Measurements from ENCODE around the gene PLEKHH1. TPM values are rescaled to one million over a fixed set of nuclear protein-coding genes. Genes with fewer than 3 reads are reported as not detected.

The PLEKHH1 gene
- total RNA-seq, 1 experiment from 2014 or later = 27.6 TPM

DNA sequence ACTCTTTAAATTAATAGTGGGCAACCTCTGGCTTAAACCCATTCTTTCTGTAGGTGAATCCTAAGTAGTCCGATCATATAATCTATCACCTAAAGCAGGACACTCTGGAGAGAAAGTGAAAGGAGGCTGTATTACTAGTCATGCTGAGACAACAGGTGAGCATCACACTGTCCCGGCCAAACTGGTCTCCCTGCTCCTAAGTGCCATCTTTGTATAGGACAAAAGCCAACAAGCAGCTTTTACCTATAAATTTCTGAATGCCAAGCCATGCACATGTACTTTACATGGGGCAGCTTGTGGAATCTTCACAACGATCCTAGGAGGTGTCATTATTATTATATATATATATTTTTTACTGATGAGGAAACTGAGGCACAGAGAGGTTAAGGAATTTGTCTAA, 18.0 kb downstream of the PLEKHH1 start:
- intact Hi-C loops (cut with micrococcal nuclease) = no loop called here
- no peaks in the 10 kb centered on the region for H3K36me3 ChIP-seq (ENCODE audit: control insufficient read depth in 1 of 2, insufficient read depth in 2 of 2, low read length in 2 of 2)
- H3K9me3 ChIP-seq (ENCODE audit: control insufficient read depth in 1 of 2, insufficient read depth in 1 of 2, low read depth in 1 of 2, low read length in 2 of 2) = no peaks in the 10 kb centered on the region
- no peaks in the 10 kb centered on the region for H3K27me3 ChIP-seq (ENCODE audit: insufficient read depth, low read length)
- POLR2A ChIA-PET = no interaction called here
- TF ChIP-seq CTCF (IDR thresholded peaks at IDR 0.05 in 2 of 3, conservative IDR thresholded peaks at IDR 0.05 in 1 of 3; ENCODE audit: borderline replicate concordance in 1 of 3, insufficient read depth in 1 of 3, low read depth in 2 of 3, low read length in 2 of 3) = no peak
- TF ChIP-seq SIN3A (IDR thresholded peaks at IDR 0.05; ENCODE audit: low read depth) = no peak
- TF ChIP-seq ZFX (IDR thresholded peaks at IDR 0.05) = no peak
- no peak overlapping the region for H3K4me3 ChIP-seq (replicated peaks in 1 of 2; ENCODE audit: low read depth in 1 of 2, low read length in 2 of 2)
- no peak overlapping the region for H2AFZ ChIP-seq (ENCODE audit: low read depth, low read length, poor library complexity, severe bottlenecking)
- no peaks in the 10 kb centered on the region for H3K4me1 ChIP-seq (ENCODE audit: control insufficient read depth in 1 of 2, insufficient read depth in 2 of 2, low read length in 2 of 2)
- RAD21 ChIA-PET (ENCODE audit: low non-redundant PET in 1 of 2, low total read pairs in 2 of 2, uncharacterized antibody in 2 of 2, unreplicated experiment in 2 of 2) = no interaction called here
- no peak for DNase-seq (ENCODE audit: low read depth, low spot score)
- no peaks in the 10 kb centered on the region for H3K79me2 ChIP-seq (ENCODE audit: insufficient read depth, low read length)
- H3K27ac ChIP-seq (ENCODE audit: low read depth, low read length) = no peak overlapping the region
- CTCF ChIA-PET = interaction anchor here (2.3 kb wide), 1 partner anchor 24 kb away, joined by 7 read pairs; no protein-coding TSS in a partner anchor
- no peak overlapping the region for H3K4me2 ChIP-seq (ENCODE audit: low read length)
- ATAC-seq = no peak
- no peaks in the 10 kb centered on the region for H4K20me1 ChIP-seq (ENCODE audit: insufficient read depth)
- BruUV-seq (replicated peaks) = no TSS peak
- no peaks in the 10 kb centered on the region for H3K9me2 ChIP-seq (ENCODE audit: insufficient read depth)
- no peak overlapping the region for H3K9ac ChIP-seq (ENCODE audit: low read length)

DNA sequence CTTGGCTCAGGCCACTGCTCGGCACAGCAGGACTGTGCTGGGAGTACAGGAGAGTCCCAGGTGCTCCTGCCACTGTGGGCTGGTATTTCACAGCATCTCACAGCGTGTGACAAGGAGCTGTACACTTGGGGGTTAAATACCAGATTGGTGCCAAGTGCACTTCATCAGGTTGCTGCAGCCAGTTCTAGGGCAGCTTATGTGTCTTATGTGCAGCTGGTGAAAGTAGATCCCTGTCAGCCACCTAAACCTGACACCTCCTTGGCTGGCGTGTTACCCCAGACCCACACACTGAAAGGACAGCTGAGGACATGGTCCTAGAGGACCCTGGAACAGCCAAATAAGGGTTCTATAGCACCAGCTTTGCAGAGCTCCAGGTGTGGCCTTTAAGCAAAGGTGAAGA, 18.9 kb downstream of the PLEKHH1 start:
- H4K20me1 ChIP-seq (ENCODE audit: insufficient read depth) = no peaks in the 10 kb centered on the region
- intact Hi-C loops (cut with micrococcal nuclease) = no loop called here
- H3K9ac ChIP-seq (ENCODE audit: low read length) = no peak overlapping the region
- H3K79me2 ChIP-seq (ENCODE audit: insufficient read depth, low read length) = no peaks in the 10 kb centered on the region
- no peaks in the 10 kb centered on the region for H3K9me2 ChIP-seq (ENCODE audit: insufficient read depth)
- ATAC-seq (no peak), DNase-seq (ENCODE audit: low read depth, low spot score) (no peak)
- H3K9me3 ChIP-seq (ENCODE audit: control insufficient read depth in 1 of 2, insufficient read depth in 1 of 2, low read depth in 1 of 2, low read length in 2 of 2) = no peaks in the 10 kb centered on the region
- no peaks in the 10 kb centered on the region for H3K36me3 ChIP-seq (ENCODE audit: control insufficient read depth in 1 of 2, insufficient read depth in 2 of 2, low read length in 2 of 2)
- H3K4me3 ChIP-seq (replicated peaks in 1 of 2; ENCODE audit: low read depth in 1 of 2, low read length in 2 of 2) = no peak overlapping the region
- RAD21 ChIA-PET (ENCODE audit: low non-redundant PET in 1 of 2, low total read pairs in 2 of 2, uncharacterized antibody in 2 of 2, unreplicated experiment in 2 of 2) = no interaction called here
- BruUV-seq (replicated peaks) = no TSS peak
- H2AFZ ChIP-seq (ENCODE audit: low read depth, low read length, poor library complexity, severe bottlenecking) = no peak overlapping the region
- no peaks in the 10 kb centered on the region for H3K27me3 ChIP-seq (ENCODE audit: insufficient read depth, low read length)
- POLR2A ChIA-PET = no interaction called here
- peaks cover 2 to 4% of the 10 kb centered on the region in 2 experiments; a peak in 3 of 4 replicates for H3K4me1 ChIP-seq (ENCODE audit: control insufficient read depth in 1 of 2, insufficient read depth in 2 of 2, low read length in 2 of 2)
- H3K27ac ChIP-seq (ENCODE audit: low read depth, low read length) = no peak overlapping the region
- no peak overlapping the region for H3K4me2 ChIP-seq (ENCODE audit: low read length)
- CTCF ChIA-PET = interaction anchor here (2.3 kb wide), 1 partner anchor 25 kb away, joined by 7 read pairs; no protein-coding TSS in a partner anchor
- TF ChIP-seq, protein P1, sequence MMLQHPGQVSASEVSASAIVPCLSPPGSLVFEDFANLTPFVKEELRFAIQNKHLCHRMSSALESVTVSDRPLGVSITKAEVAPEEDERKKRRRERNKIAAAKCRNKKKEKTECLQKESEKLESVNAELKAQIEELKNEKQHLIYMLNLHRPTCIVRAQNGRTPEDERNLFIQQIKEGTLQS (IDR thresholded peaks at IDR 0.05) = no peak
- TF ChIP-seq SP1 (IDR thresholded peaks at IDR 0.05; ENCODE audit: low read depth) (no peak), JUND (IDR thresholded peaks at IDR 0.05) (no peak), CBX3 (IDR thresholded peaks at IDR 0.05; ENCODE audit: low read depth) (no peak), POLR2A (IDR thresholded peaks at IDR 0.05; ENCODE audit: borderline replicate concordance, extremely low read depth, insufficient read depth, insufficient read length) (no peak), YY1 (IDR thresholded peaks at IDR 0.05; ENCODE audit: extremely low read depth, insufficient replicate concordance, low read depth, low read length) (no peak), ZBTB33 (IDR thresholded peaks at IDR 0.05; ENCODE audit: extremely low read depth, insufficient replicate concordance, low read length) (no peak), EZH2phosphoT487 (IDR thresholded peaks at IDR 0.05; ENCODE audit: borderline replicate concordance) (no peak), ZNF274 (IDR thresholded peaks at IDR 0.05; ENCODE audit: low read depth, low read length) (no peak)
- TF ChIP-seq, protein P2, sequence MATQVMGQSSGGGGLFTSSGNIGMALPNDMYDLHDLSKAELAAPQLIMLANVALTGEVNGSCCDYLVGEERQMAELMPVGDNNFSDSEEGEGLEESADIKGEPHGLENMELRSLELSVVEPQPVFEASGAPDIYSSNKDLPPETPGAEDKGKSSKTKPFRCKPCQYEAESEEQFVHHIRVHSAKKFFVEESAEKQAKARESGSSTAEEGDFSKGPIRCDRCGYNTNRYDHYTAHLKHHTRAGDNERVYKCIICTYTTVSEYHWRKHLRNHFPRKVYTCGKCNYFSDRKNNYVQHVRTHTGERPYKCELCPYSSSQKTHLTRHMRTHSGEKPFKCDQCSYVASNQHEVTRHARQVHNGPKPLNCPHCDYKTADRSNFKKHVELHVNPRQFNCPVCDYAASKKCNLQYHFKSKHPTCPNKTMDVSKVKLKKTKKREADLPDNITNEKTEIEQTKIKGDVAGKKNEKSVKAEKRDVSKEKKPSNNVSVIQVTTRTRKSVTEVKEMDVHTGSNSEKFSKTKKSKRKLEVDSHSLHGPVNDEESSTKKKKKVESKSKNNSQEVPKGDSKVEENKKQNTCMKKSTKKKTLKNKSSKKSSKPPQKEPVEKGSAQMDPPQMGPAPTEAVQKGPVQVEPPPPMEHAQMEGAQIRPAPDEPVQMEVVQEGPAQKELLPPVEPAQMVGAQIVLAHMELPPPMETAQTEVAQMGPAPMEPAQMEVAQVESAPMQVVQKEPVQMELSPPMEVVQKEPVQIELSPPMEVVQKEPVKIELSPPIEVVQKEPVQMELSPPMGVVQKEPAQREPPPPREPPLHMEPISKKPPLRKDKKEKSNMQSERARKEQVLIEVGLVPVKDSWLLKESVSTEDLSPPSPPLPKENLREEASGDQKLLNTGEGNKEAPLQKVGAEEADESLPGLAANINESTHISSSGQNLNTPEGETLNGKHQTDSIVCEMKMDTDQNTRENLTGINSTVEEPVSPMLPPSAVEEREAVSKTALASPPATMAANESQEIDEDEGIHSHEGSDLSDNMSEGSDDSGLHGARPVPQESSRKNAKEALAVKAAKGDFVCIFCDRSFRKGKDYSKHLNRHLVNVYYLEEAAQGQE (IDR thresholded peaks at IDR 0.05; ENCODE audit: low read depth) = no peak
